Measurements from ENCODE around the gene COL23A1.
"Not testable (repeated sequence)": the region's sequence is repeated elsewhere in the genome, so short reads cannot be mapped to it uniquely, and the experiment has no call there.

The COL23A1 gene

DNA sequence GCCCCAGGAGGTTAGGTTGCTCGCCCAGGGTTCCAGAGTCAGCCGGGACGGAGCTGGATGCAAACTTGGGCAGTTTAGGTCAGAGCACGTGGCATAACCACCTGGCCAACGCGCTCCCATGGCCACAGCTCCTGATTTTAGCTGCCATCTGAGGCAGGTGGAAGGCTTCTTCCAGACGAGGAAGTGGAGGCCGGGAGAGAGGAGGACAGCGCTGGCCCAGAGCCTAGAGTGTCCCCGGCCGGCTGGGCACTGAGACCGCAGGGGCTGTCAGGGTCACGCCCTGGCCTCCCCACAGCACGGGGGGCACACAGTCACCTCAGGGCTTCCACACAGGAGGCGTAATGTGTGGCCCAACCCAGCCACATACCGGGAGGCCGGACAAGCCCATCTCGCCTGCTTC, 341.4 kb downstream of the COL23A1 start:
- DNase-seq = no peak

DNA sequence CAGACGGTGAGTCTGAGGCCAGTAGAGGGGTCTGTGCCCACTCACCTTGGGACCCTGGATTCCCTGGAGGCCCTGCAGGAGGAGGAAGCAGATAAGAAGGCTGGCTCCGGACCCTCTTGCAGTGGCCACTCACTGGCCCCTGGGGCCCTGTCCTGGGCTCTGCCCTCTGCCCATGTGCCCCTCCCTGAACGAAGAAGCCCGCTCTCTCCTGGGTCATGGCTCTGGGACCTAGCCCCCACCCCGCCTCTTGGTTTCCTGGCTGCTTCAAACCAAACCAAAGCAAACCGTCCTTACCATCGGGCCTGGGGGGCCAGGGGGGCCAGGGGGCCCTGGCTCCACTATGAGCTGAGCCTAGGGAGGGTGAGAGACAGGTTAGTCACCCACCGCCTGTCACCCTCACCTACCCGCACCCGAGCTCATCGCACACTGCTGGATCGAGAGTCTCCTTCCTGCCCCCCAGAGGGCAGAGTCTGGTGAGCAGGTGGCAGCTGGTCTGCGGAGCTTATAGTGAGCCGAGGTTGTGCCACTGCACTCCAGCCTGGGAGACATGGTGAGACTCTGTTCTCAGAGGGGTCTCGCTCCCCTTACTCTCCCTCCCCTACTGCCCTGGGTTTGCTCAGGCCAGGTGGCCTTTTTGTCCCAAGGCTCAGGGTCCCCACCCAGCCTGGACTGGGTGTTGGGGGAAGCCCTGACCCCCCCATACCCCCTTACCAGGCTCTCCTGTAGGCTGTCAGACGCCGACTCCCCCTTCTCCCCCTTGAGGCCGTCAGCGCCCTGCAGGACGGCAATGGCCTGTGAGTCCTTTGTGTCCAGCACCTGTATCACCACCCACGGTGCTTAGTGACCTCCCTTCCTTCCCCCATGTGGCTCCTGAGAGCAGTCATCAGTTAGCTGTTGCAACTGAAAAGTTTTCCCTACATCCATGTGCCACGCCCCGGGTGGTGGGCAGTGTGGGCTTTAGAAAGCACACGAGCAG, 342.4 kb downstream of the COL23A1 start:
- no peak for DNase-seq

DNA sequence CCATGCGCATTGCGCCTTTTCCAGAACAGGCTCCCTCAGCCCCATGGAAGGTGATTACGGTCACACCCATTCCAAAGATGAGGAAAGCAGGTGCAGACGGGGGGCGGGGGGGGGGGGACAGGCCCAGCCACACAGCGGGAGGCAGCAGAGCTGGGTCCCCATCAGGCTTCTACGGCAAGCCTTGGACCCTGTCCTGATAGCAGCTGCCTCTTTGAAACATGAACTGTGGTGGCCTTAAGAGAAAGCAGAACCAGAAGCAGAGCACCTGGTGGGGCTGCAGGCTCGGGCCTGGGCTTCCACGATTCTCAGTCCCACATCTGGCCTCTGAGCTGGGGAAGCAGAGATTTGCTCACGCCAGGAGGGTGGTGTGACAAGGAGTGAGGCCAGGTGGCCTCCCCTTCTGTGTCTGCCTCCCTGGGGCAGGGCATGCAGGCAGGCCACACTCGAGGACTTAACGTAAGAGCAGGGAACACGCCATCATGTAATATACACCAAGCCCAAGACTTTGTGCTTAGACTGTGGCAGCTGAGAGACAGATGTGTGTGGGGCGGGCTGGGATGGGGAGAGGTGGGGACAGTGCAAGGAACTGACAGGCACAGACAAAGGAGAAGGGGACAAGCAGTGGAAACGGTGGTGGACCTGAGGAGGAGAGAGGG, 343.4 kb downstream of the COL23A1 start:
- DNase-seq = no peak

DNA sequence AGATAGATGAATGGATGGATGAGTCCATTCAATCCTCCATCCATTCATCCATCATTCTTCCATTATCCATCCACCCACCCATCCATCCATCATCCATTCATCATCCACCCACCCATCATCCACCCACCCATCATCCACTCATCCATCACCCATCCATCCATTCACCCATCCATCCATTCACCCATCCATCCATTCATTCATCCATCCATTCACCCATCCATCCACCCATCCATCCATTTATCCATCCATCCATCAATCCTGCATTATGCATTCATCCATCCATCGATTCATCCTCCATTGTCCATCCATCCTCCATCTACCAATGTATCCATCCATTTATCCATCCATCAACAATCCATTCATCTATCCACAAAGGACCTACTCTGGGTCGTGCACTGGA, 344.8 kb downstream of the COL23A1 start:
- no peak for DNase-seq

DNA sequence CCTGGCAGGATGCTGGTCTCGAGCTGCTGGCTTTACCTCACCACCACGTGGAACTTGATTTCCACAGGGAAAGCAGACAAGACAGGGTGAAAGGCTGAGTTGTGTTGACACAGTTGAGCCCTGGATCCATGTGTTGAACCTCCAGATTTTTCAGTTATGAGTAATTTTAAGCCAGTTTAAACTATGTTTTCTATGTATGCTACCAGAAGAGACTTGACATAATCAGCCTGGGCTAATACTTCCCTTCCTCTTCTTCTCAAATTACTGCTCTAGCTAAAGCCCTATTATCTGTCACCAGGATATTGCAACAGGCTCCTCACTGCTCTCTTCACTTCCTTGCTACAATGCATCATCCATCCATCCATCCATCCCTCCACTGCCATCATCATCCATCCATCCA, 345.6 kb downstream of the COL23A1 start:
- no peak for DNase-seq

DNA sequence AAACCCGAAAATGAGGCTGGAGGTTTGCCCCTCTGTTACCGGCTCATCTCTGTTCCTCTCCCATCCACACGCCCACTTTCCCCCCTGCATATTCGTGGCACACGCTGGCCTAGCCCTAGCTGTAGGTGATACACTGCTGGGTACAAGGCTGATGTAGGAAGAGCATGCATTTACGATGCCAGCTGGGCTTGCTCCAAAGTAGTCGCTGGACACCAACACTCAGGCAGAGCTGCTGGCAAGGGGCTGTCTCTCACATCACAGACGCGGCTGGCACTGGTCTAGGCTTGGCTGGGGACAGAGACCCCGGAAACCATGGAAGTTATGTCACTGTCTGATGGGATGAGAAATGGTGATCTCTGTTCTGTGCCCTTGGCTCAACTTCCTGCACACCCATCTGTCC, 347.8 kb downstream of the COL23A1 start:
- DNase-seq = no peak

DNA sequence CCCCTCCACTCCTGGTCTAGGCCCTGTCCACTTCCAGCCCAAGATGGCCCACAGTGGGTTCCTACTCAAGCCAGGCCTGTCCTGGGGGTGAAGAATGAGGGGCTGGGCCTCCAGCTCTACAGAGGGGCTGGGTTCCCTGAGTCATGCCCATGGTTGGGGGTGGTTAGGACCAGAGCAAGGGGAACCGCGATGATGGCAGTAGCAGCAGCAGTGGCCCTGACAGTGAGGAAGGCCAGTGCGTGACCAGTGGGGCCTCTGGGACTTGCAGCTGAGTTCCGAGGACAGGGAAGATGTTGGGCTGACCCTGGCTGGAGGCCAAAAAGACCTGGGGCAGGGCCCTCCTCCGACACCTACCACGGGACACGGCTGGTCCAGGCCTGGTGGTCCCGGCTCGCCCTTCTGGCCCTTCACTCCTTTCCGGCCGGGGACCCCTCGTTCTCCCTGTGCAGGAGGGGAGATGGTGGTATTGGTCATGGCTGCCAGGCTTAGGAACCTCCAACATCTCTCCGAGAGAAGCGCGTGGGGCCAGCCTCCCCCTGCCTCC, 348.4 kb downstream of the COL23A1 start:
- no peak for DNase-seq

DNA sequence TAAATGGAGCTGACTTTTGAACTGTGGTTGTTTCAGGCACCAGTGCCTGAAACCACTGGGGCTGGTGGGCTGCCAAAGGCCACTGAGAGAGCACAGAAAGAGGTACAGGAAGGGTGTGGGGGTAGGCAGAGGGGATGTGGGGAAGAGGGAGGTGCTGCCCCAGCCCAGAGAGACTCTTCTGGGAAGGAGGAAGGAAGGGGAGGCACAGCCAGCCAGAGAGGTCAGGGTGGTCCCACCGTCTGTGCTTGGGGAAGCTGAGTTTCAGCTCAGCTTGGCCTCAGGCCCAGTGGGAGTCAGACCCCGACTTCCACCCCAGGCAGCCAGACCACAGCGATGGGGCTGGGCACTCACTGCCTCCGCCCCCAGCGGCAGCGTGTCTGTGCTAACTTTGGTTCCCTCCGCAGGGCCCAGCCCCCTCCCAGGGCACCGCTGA, 348.9 kb downstream of the COL23A1 start:
- DNase-seq = no peak

DNA sequence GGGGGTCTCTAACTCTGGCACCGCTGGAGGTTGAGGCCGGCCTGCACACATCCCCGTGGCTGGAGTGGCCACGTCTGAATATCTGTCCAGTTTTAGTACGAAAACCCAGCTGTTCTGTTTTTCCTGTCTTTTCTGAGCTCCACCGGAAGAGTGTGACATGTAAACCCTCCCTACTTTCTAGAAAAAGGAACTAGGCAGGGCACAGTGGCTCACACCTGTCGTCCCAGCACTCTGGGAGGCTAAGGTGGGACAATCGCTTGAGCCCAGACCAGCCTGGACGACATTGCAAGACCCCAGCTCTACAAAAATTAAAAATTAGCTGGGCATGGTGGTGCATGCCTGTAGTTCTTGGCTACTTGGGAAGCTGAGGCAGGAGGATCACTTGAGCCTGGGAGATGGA, 349.4 kb downstream of the COL23A1 start:
- DNase-seq = no peak

DNA sequence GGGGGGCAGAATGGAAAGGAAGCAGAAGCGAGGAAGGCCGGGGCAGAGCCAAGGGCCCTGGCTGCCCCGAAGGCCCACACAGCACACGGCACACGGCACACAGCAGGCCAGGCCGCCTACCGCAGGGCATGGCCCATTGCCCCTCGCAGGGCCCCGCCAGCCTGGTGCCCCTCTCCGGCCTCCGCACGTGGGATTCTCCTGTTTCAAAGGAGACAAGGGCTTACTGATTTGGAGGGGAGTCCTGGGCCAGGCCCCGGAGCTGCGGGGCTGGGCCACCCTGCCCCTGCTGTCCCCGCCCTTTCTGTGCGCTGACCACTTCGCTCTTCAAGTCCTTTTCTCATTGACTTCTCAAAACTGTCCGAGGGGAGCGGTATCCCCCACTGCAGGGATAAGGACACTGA, 349.9 kb downstream of the COL23A1 start:
- DNase-seq = no peak

DNA sequence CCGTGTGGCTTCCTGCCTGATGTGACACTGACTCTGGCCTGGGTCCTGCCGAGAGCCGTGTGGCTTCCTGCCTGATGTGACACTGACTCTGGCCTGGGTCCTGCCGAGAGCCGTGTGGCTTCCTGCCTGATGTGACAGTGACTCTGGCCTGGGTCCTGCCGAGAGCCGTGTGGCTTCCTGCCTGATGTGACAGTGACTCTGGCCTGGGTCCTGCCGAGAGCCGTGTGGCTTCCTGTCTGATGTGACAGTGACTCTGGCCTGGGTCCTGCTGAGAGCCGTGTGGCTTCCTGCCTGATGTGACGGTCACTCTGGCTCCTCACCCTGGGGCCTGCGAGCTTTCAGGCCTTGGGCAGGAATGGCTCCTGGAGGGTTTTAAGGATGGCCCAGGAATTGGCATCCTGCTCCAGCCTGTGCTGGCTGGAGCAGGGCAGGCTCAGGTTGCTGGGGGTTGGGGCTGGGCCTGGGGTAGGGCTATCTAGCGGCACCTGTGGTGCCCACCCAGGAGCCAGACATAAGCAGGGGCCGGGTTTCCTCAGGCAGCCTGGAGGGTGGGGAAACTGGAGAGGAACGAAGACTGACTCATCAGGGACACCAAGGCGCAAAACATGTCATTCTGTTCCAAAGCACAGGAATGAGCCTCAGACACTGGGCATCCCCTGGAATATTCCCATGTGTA, 350.4 kb downstream of the COL23A1 start:
- DNase-seq = not testable (repeated sequence)

DNA sequence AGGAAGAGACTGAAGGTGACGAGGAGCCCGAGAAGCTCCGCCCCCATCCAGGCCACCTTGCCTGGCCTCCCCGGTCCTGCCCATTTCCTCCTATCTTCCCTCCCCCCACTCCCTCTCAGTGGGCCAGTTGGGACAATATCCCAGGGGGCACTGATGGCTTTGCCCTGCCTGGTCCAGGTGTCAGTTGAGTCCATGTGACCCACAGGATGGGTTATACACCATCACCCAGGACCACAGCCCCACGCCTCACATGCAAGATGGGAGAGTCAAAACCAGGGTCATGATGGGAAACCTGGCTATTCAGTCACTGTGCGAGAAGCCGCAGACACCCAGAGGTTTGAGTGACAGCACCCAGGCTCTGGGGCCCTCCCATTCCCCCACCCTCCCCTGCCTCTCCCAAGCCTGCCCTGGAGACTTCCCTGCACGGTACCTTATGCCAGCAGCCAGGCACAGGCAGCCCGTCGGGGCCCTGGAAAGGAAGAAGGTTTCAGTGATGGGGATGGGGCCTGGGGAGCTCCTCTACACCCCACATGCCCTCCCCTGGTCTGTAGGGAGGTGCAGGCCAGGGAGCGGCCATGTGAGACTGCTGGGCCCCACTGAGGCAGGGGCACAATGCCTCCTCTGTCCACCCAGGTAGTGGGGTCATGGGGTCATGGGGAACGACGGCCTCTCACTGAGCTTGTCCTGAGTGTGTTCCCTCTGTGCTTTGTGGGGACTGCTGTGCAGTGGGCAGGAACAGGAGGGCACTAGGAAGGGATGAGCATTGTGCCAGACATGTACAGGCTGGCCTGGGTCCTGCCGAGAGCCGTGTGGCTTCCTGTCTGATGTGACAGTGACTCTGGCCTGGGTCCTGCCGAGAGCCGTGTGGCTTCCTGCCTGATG, 351.2 kb downstream of the COL23A1 start:
- DNase-seq = no peak

DNA sequence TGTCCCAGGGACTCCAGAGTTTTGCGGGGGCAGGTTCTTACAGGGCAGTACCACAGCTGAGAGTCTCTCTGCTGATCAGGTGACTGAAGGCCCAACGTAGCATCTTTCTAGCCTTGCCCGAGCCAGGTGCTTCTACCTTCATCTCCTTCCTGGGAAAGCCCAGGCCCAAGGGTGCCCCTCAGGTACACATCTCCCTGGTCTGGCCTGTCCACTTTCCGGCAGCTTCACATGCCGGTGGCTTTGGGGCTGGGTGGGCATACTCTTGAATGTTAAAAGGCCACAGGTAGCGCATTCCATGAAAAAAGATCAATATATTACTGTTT, 351.9 kb downstream of the COL23A1 start:
- no peak for DNase-seq

DNA sequence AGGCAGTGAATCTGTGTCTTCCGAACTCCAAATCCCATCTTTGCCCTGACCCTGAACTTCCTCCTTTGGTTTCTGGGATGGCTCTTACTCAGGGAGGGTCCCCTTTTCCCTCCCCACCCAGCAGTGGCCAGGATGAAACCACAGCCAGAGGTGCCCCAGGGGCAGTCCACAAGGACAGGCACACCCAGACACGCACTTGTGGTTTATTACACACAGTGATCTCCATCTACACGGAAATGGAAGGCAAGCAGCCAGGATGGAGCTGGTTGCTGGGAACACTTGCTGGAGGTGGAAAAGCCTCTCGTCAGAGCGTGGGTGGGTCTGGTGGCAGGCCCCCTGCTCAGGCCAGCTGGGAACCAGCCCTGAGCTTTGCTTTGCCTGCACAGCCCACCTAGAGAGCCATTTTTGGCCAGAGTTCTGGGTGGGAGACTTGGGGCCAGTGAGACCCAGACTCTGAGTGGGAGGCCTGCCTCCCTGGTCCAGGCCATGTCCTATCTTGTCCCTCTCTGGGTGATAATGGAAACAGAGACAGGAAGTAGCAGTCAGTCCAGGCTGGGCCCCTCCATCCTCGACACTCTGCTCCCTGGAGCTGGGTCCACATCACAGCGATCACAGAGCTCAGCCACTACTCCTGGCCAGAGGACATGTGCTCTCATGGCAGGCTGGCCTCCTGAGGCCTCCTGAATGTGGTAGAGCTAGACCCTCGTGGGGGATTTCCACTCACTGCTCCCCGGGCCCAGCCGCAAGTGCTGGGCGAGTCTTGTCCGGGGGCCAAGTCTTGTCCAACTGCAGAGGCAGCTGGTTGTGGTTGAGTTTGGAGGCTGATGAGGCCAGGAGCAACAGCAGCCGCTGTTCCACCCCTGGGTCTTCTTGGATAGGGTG, 352.5 kb downstream of the COL23A1 start:
- DNase-seq = no peak

DNA sequence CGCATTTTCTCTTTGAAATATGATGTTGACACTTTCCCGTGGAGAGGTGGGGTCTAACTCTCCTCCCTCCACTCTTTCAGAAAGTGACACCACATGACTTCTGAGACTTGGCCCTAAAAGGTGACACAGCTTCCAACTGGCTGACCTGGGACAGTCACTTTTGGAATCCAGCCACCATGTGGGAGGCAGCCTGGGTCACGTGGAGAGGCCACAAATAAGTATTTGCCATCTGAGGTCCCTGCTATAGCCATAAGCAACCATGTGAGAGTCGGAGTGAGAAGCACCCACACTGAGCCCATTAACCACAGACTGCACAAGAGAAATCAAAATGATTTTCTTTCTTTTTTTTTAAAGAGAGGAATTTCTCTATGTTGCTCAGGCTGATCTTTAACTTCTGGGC, 353.5 kb downstream of the COL23A1 start:
- DNase-seq = no peak

DNA sequence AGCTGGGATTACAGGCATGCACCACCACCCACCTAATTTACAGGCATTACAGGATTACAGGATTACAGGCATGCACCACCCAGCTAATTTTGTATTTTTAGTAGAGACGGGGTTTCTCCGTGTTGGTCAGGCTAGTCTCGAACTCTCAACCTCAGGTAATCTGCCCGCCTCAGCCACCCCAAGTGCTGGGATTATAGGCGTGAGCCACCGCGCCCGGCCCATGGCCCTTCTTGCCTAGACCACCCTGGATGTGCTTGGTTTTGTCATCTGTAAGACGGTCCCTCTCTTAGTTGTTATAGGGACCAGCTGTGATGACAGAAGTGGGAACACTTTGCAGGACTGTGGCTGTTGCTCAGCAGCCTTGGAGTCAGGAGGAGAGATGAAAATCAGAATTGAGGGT, 354.1 kb downstream of the COL23A1 start:
- no peak for DNase-seq

DNA sequence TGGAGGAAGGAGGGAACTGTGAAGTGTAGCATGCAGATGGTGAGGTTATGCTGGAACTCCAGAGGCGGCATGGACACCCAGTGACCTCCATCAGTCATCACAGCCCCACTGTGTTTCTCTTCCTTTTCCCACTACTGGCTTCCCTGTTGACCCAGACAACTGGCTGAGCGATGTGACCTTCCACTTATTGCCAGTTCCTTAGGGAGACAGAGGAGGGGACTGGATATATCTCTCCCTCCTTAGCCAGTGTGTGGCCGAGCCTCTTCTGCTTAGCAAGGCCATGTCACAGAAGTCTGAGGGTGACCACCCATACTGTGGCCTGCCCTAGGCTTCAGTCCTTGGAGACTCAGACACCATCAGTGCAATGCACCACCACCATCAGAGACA, 354.6 kb downstream of the COL23A1 start:
- no peak for DNase-seq

DNA sequence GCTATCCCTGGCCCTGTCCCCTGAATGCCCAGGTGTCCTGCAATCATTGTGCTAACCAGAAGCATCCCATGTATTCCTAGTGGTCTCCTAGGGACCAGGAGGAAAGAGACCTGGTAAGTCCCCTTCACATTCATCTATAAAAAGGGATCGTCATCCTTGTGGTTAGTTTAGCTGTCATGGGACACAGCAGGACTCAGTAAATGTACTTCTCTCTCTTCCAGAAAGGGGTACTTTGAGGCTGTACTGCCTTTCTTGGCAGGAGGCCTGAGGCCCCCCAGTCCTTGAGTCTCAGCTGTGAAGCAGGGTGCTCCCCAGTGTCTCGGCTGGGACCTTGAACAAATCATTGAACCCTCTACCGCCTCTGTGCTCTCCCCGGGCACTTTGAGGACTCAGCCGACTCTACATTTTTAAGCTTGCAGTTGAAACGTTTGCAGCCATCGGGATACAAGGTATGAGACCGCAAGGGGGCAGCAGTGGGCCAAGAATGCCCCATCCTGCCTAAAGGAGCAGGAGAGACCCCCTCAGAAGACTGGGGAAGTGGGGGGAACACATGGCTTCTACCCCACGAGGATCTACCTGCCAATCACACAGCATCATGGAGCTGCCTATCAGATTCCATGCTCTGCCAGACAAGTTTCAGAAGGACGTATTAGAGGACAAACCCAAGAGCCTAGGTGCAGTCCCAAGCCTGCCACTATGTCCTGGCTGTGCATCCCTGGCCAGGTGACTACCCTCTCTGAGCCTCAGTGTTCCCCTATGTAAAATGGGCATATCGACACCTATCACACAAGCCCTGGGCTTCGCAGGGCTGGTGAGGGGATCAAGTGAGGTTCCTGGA, 355.2 kb downstream of the COL23A1 start:
- DNase-seq = peak; percentile 62

DNA sequence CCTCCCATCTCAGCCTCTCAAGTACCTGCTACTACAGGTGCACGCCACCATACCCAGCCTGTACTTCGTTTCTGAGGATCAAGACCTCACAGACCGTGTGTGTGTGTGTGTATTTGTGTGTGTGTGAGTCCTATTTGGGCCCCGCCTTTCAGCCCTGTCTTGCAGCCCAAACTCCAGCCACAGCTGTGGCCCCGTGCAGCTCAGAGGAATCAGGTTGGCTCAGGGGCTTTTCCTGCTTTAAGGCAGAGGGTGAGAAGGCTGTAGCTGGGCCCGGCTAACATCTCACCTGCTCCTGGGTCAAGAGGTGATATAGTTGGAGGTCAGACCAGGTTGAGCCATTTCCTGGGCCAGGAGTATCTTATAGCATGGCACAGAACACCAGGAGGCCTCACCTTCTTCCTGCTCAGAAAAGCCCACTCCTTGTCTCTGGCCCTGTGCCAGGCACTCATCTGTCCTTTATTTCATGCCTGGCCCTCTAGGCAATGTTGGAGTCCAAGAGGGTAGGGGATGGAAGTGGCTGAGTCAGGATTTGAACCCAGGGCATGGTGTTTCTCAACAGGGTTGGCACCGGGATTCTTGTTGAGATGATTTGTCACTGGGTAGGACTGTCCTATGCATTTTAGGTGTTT, 356.0 kb downstream of the COL23A1 start:
- DNase-seq = no peak

DNA sequence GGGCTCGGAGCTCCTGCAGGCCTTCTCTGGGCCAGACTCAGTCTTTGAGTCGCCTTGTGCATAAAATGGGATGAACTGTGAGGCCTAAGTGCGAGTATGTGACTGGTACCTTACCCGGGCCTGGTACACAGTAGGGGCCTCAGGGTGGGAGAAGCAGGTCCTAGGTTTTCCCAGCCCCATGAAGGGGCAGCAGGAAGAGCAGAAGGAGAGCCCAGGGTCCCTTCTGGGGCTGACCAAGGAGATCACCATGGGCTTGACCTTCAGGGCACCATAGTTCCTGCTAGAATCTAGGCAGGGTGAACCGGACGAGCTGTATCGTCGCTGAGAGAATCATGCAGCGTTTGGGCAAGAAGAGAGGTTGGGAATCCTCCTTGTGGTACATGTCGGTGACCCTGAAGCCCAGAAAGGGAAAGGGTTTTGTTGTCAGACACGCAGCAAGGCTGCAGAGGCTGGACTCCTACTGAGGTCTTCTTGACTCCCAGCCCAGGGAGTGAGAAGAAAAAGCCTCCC, 357.2 kb downstream of the COL23A1 start:
- DNase-seq = no peak
